ENCODE measurements around the gene ABCA13.
"Not testable (repeated sequence)": the region's sequence is repeated elsewhere in the genome, so short reads cannot be mapped to it uniquely, and the experiment has no call there.

ABCA13 gene

GRCh38 chr7:48200946-48201589 is 29.8 kb downstream of the ABCA13 start:
- H3K4me1 ChIP-seq (ENCODE audit: control insufficient read depth in 1 of 2, insufficient read depth in 2 of 2, low read length in 2 of 2); H3K4me3 ChIP-seq (ENCODE audit: low read depth in 1 of 2, low read length in 2 of 2); H3K27ac ChIP-seq (ENCODE audit: low read length); H3K9me3 ChIP-seq (ENCODE audit: control insufficient read depth in 1 of 2, low read length in 2 of 2); H3K36me3 ChIP-seq (ENCODE audit: control insufficient read depth in 1 of 2, insufficient read depth in 2 of 2, low read length in 2 of 2); H3K27me3 ChIP-seq (ENCODE audit: low read depth, low read length): not testable (repeated sequence)

DNA sequence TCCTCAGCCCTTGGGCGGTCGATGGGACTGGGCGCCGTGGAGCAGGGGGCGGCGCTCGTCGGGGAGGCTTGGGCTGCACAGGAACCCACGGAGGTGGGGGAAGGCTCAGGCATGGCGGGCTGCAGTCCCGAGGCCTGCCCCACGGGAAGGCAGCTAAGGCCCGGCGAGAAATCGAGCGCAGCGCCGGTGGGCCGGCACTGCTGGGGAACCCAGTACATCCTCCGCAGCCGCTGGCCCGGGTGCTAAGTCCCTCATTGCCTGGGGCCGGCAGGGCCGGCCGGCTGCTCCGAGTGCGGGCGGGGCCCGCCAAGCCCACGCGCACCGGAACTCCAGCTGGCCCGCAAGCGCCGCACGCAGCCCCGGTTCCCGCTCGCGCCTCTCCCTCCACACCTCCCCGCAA is 31.7 kb downstream of the ABCA13 start:
- not testable (repeated sequence) for H3K27me3 ChIP-seq (ENCODE audit: low read depth, low read length); H3K36me3 ChIP-seq (ENCODE audit: control insufficient read depth in 1 of 2, insufficient read depth in 2 of 2, low read length in 2 of 2); H3K4me3 ChIP-seq (ENCODE audit: low read depth in 1 of 2, low read length in 2 of 2); H3K27ac ChIP-seq (ENCODE audit: low read length); H3K4me1 ChIP-seq (ENCODE audit: control insufficient read depth in 1 of 2, insufficient read depth in 2 of 2, low read length in 2 of 2); H3K9me3 ChIP-seq (ENCODE audit: control insufficient read depth in 1 of 2, low read length in 2 of 2)

- Histone ChIP-seq H3K27ac (ENCODE audit: low read length) (no peak overlapping the region), H3K36me3 (ENCODE audit: control insufficient read depth in 1 of 2, insufficient read depth in 2 of 2, low read length in 2 of 2) (no peaks in the 10 kb centered on the region), H3K9me3 (ENCODE audit: control insufficient read depth in 1 of 2, low read length in 2 of 2) (peaks cover 0 to 4% of the 10 kb centered on the region in 2 donors), H3K4me1 (ENCODE audit: control insufficient read depth in 1 of 2, insufficient read depth in 2 of 2, low read length in 2 of 2) (no peaks in the 10 kb centered on the region), H3K4me3 (ENCODE audit: low read depth in 1 of 2, low read length in 2 of 2) (no peak overlapping the region), H3K27me3 (ENCODE audit: low read depth, low read length) (no peaks in the 10 kb centered on the region)
Observed at GRCh38 chr7:48207155-48207675, 36.0 kb downstream of the ABCA13 start.

DNA sequence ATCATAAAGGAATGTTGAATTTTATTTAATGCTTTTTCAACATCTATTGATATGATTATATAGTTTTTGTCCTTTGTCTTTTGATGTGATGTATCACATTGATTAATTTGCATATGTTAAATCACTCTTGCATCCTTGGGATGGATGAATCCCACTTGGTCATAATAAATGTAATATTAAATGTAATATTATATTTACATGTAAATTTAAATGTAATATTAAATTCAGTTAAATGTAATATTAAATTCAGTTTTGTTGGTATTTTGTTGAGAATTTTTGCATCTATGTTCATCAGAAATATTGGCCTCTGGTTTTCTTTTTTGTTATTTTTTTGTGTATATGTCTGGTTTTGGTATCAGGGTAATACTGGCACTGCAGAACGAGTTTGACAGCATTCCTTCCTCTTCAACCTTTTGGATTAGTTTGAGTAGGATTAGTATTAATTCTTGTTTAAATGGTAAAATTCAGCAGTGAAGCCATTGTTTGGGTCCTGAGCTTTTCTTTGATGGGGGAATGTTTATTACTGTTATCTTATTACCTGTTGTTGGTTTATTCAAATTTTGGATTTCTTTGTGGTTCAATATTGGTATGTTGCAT is 37.8 kb downstream of the ABCA13 start:
- H3K27ac ChIP-seq (ENCODE audit: low read length) = no peak overlapping the region
- H3K9me3 ChIP-seq (ENCODE audit: control insufficient read depth in 1 of 2, low read length in 2 of 2) = peaks cover 0 to 4% of the 10 kb centered on the region in 2 donors
- no peaks in the 10 kb centered on the region for H3K36me3 ChIP-seq (ENCODE audit: control insufficient read depth in 1 of 2, insufficient read depth in 2 of 2, low read length in 2 of 2)
- H3K27me3 ChIP-seq (ENCODE audit: low read depth, low read length) = no peaks in the 10 kb centered on the region
- no peaks in the 10 kb centered on the region for H3K4me1 ChIP-seq (ENCODE audit: control insufficient read depth in 1 of 2, insufficient read depth in 2 of 2, low read length in 2 of 2)
- H3K4me3 ChIP-seq (ENCODE audit: low read depth in 1 of 2, low read length in 2 of 2) = no peak overlapping the region

- no peaks in the 10 kb centered on the region for H3K36me3 ChIP-seq (ENCODE audit: control insufficient read depth in 1 of 2, insufficient read depth in 2 of 2, low read length in 2 of 2)
- no peak overlapping the region for H3K4me3 ChIP-seq (ENCODE audit: low read depth in 1 of 2, low read length in 2 of 2)
- H3K9me3 ChIP-seq (ENCODE audit: control insufficient read depth in 1 of 2, low read length in 2 of 2) = peaks cover 0 to 4% of the 10 kb centered on the region in 2 donors
- H3K27me3 ChIP-seq (ENCODE audit: low read depth, low read length) = no peaks in the 10 kb centered on the region
- H3K27ac ChIP-seq (ENCODE audit: low read length) = no peak overlapping the region
- H3K4me1 ChIP-seq (ENCODE audit: control insufficient read depth in 1 of 2, insufficient read depth in 2 of 2, low read length in 2 of 2) = no peaks in the 10 kb centered on the region
Observed at GRCh38 chr7:48213226-48213625, 42.0 kb downstream of the ABCA13 start.

DNA sequence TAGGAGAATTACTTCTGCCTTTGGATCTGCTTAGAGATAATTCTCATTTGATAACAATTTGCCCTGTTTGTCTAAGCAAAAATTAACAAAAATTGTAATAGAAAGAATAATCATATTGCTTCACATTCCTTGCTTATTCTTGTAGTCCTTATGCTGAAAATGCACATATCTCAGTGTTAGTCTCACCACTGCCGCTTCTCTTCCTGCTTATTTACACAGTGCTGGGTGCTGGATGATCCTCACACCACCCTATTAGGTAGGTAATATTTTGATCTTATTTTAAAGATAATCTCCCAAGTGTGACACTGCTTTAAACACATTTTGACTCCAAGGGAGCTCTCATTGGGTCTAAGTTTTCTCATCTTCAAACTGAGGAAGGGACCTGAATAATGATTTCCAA is 46.0 kb downstream of the ABCA13 start:
- Histone ChIP-seq H3K27me3 (ENCODE audit: low read depth, low read length) (no peaks in the 10 kb centered on the region), H3K27ac (ENCODE audit: low read length) (no peak overlapping the region), H3K4me3 (ENCODE audit: low read depth in 1 of 2, low read length in 2 of 2) (no peak overlapping the region), H3K9me3 (ENCODE audit: control insufficient read depth in 1 of 2, low read length in 2 of 2) (no peaks in the 10 kb centered on the region), H3K4me1 (ENCODE audit: control insufficient read depth in 1 of 2, insufficient read depth in 2 of 2, low read length in 2 of 2) (no peaks in the 10 kb centered on the region), H3K36me3 (ENCODE audit: control insufficient read depth in 1 of 2, insufficient read depth in 2 of 2, low read length in 2 of 2) (no peaks in the 10 kb centered on the region)

GRCh38 chr7:48217753-48218152 is 46.5 kb downstream of the ABCA13 start:
- H3K4me3 ChIP-seq (ENCODE audit: low read depth in 1 of 2, low read length in 2 of 2) = no peak overlapping the region
- H3K27me3 ChIP-seq (ENCODE audit: low read depth, low read length) = no peaks in the 10 kb centered on the region
- no peaks in the 10 kb centered on the region for H3K36me3 ChIP-seq (ENCODE audit: control insufficient read depth in 1 of 2, insufficient read depth in 2 of 2, low read length in 2 of 2)
- no peaks in the 10 kb centered on the region for H3K4me1 ChIP-seq (ENCODE audit: control insufficient read depth in 1 of 2, insufficient read depth in 2 of 2, low read length in 2 of 2)
- H3K9me3 ChIP-seq (ENCODE audit: control insufficient read depth in 1 of 2, low read length in 2 of 2) = no peaks in the 10 kb centered on the region
- H3K27ac ChIP-seq (ENCODE audit: low read length) = no peak overlapping the region

DNA sequence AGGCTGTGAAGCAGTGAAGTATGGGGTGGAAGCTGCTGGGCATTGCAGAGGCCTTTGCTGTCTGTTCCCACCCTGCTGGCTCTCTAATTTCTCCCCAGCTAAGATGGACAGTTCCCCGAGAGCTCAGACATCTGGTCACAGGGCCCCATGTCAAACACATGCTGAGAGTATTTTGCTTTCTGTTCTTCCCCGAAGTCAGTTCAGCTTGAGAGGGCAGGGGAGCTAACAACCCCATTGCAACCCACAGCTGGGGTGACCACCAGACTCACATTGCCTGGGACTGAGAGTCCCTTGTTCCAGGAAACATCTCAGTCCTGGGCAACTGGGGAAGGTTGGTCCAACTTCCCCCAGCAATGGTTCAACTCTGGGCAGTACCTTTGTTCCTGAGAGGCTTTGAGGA is 52.8 kb downstream of the ABCA13 start:
- H3K4me3 ChIP-seq (ENCODE audit: low read depth in 1 of 2, low read length in 2 of 2) = no peak overlapping the region
- H3K27ac ChIP-seq (ENCODE audit: low read length) = no peak overlapping the region
- H3K27me3 ChIP-seq (ENCODE audit: low read depth, low read length) = no peaks in the 10 kb centered on the region
- H3K36me3 ChIP-seq (ENCODE audit: control insufficient read depth in 1 of 2, insufficient read depth in 2 of 2, low read length in 2 of 2) = no peaks in the 10 kb centered on the region
- no peaks in the 10 kb centered on the region for H3K4me1 ChIP-seq (ENCODE audit: control insufficient read depth in 1 of 2, insufficient read depth in 2 of 2, low read length in 2 of 2)
- no peaks in the 10 kb centered on the region for H3K9me3 ChIP-seq (ENCODE audit: control insufficient read depth in 1 of 2, low read length in 2 of 2)

- Histone ChIP-seq H3K4me3 (ENCODE audit: low read depth in 1 of 2, low read length in 2 of 2) (no peak overlapping the region), H3K36me3 (ENCODE audit: control insufficient read depth in 1 of 2, insufficient read depth in 2 of 2, low read length in 2 of 2) (no peaks in the 10 kb centered on the region), H3K9me3 (ENCODE audit: control insufficient read depth in 1 of 2, low read length in 2 of 2) (no peaks in the 10 kb centered on the region), H3K4me1 (ENCODE audit: control insufficient read depth in 1 of 2, insufficient read depth in 2 of 2, low read length in 2 of 2) (no peaks in the 10 kb centered on the region), H3K27ac (ENCODE audit: low read length) (no peak overlapping the region), H3K27me3 (ENCODE audit: low read depth, low read length) (no peaks in the 10 kb centered on the region)
Observed at GRCh38 chr7:48225101-48225500, 53.8 kb downstream of the ABCA13 start.

DNA sequence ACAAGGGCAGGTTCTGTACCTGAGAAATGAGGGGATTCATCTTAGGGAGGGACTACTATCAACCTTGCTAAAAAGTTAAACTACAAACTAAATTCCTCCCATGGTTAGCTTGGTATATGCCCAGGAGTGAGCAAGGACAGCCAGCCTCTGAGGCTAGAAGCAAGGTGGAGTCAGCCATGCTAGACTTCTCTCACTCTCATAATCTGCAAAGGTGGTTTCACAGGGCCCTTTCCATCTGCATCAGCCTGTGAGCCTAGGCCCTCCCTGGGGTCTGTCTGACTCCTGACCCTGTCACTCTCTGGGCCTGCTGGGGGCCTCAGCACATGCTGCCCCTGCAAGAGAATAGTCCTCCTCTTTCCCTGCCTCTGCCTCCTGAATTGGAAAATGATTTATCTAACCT is 66.1 kb downstream of the ABCA13 start:
- no peak overlapping the region for H3K4me3 ChIP-seq (ENCODE audit: low read depth in 1 of 2, low read length in 2 of 2)
- no peaks in the 10 kb centered on the region for H3K4me1 ChIP-seq (ENCODE audit: control insufficient read depth in 1 of 2, insufficient read depth in 2 of 2, low read length in 2 of 2)
- no peaks in the 10 kb centered on the region for H3K27me3 ChIP-seq (ENCODE audit: low read depth, low read length)

GRCh38 chr7:48242846-48243245 is 71.6 kb downstream of the ABCA13 start:
- H3K27ac ChIP-seq (ENCODE audit: low read length) = no peak overlapping the region
- H3K9me3 ChIP-seq (ENCODE audit: control insufficient read depth in 1 of 2, low read length in 2 of 2) = no peaks in the 10 kb centered on the region
- no peaks in the 10 kb centered on the region for H3K36me3 ChIP-seq (ENCODE audit: control insufficient read depth in 1 of 2, insufficient read depth in 2 of 2, low read length in 2 of 2)
- H3K27me3 ChIP-seq (ENCODE audit: low read depth, low read length) = no peaks in the 10 kb centered on the region
- peaks cover 0 to 7% of the 10 kb centered on the region in 2 donors for H3K4me1 ChIP-seq (ENCODE audit: control insufficient read depth in 1 of 2, insufficient read depth in 2 of 2, low read length in 2 of 2)
- no peak overlapping the region for H3K4me3 ChIP-seq (ENCODE audit: low read depth in 1 of 2, low read length in 2 of 2)

More for the DNA sequence above, 66.1 kb downstream of the ABCA13 start:
- no peak overlapping the region for H3K27ac ChIP-seq (ENCODE audit: low read length)
- no peaks in the 10 kb centered on the region for H3K36me3 ChIP-seq (ENCODE audit: control insufficient read depth in 1 of 2, insufficient read depth in 2 of 2, low read length in 2 of 2)
- peaks cover 0 to 6% of the 10 kb centered on the region in 2 donors for H3K9me3 ChIP-seq (ENCODE audit: control insufficient read depth in 1 of 2, low read length in 2 of 2)

DNA sequence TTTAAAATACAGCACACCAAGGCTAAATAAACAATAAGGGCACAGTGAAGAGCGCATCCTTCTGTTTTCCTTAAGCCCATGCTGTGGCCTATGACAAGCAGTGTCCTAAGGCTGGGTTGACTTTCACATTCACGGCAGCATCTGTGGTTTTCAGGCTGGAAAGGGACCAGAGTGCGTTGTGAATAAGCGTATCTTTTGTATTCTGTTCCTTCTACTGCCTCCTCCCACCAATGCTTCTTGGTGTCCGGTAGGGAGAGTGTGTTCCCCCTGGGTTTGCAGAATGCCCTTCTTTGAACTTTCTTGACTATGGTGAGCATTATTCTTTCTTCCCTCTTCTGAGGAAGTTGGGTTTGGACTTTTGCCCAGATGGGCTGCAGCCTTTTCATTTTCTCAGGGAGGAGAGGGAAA is 73.6 kb downstream of the ABCA13 start:
- no peaks in the 10 kb centered on the region for H3K27me3 ChIP-seq (ENCODE audit: low read depth, low read length)
- H3K4me1 ChIP-seq (ENCODE audit: control insufficient read depth in 1 of 2, insufficient read depth in 2 of 2, low read length in 2 of 2) = peaks cover 0 to 7% of the 10 kb centered on the region in 2 donors
- H3K4me3 ChIP-seq (ENCODE audit: low read depth in 1 of 2, low read length in 2 of 2) = no peak overlapping the region
- H3K9me3 ChIP-seq (ENCODE audit: control insufficient read depth in 1 of 2, low read length in 2 of 2) = no peaks in the 10 kb centered on the region
- no peak overlapping the region for H3K27ac ChIP-seq (ENCODE audit: low read length)
- no peaks in the 10 kb centered on the region for H3K36me3 ChIP-seq (ENCODE audit: control insufficient read depth in 1 of 2, insufficient read depth in 2 of 2, low read length in 2 of 2)
